ENCODE measurements around the gene POLR2B.
A peak's percentile ranks its signal among the peaks of the same experiment; 100 is the strongest.

The POLR2B gene

GRCh38 chr4:56971383-56971782 lies 7.3 kb upstream of the POLR2B start:
- peaks cover 9% of the 10 kb centered on the region for H3K36me3 ChIP-seq (ENCODE audit: control insufficient read depth, insufficient read depth, low read length)
- no CpG with 5 or more reads among the region's 2 CpGs for WGBS (ENCODE audit: extremely low coverage, insufficient coverage, low lambda C conversion rate)

GRCh38 chr4:56972389-56972788 lies 6.3 kb upstream of the POLR2B start:
- Histone ChIP-seq H4K8ac (ENCODE audit: low read depth, low read length) (no peak overlapping the region), H3K27ac (ENCODE audit: low read depth, low read length) (no peak overlapping the region), H2BK5ac (ENCODE audit: low read length) (no peak overlapping the region), H3K79me1 (ENCODE audit: low read length) (peaks cover 8% of the 10 kb centered on the region), H2AK5ac (ENCODE audit: low read length) (no peak overlapping the region), H3K56ac (ENCODE audit: low read length) (no peak overlapping the region), H3K4me2 (ENCODE audit: low read length) (no peak overlapping the region), H3K27me3 (ENCODE audit: insufficient read depth, low read length, poor library complexity) (no peaks in the 10 kb centered on the region), H2BK15ac (replicated peaks; ENCODE audit: low read depth) (no peak overlapping the region), H2BK120ac (ENCODE audit: low read depth, low read length) (no peak overlapping the region), H3K4me1 (ENCODE audit: control insufficient read depth, low read depth, low read length) (peaks cover 2% of the 10 kb centered on the region), H3K36me3 (ENCODE audit: control insufficient read depth, insufficient read depth, low read length) (peaks cover 7% of the 10 kb centered on the region), H3K4me3 (ENCODE audit: low read length) (no peak overlapping the region), H3K4ac (ENCODE audit: low read depth, low read length) (no peak overlapping the region), H3K9ac (ENCODE audit: low read length) (no peak overlapping the region), H3K18ac (ENCODE audit: low read length) (no peak overlapping the region), H3K23ac (ENCODE audit: low read length) (no peak overlapping the region), H3K79me2 (ENCODE audit: control insufficient read depth, insufficient read depth, low read length) (peaks cover 21% of the 10 kb centered on the region), H4K5ac (ENCODE audit: low read length) (no peak overlapping the region)
- no peak for DNase-seq
- WGBS (ENCODE audit: extremely low coverage, insufficient coverage, low lambda C conversion rate) = 100% methylated on average over 1 of the region's 2 CpGs

More at GRCh38 chr4:56971383-56971782, 7.3 kb upstream of the POLR2B start:
- Histone ChIP-seq H3K23ac (ENCODE audit: low read length) (no peak overlapping the region), H3K56ac (ENCODE audit: low read length) (no peak overlapping the region), H3K79me1 (ENCODE audit: low read length) (peaks cover 7% of the 10 kb centered on the region), H3K4ac (ENCODE audit: low read depth, low read length) (no peak overlapping the region), H3K79me2 (ENCODE audit: control insufficient read depth, insufficient read depth, low read length) (peaks cover 13% of the 10 kb centered on the region), H3K27ac (ENCODE audit: low read depth, low read length) (no peak overlapping the region), H3K4me1 (ENCODE audit: control insufficient read depth, low read depth, low read length) (peaks cover 2% of the 10 kb centered on the region), H4K8ac (ENCODE audit: low read depth, low read length) (no peak overlapping the region), H3K4me2 (ENCODE audit: low read length) (no peak overlapping the region), H3K4me3 (ENCODE audit: low read length) (no peak overlapping the region), H2BK120ac (ENCODE audit: low read depth, low read length) (no peak overlapping the region), H2AK5ac (ENCODE audit: low read length) (no peak overlapping the region), H4K5ac (ENCODE audit: low read length) (no peak overlapping the region), H3K18ac (ENCODE audit: low read length) (no peak overlapping the region), H2BK5ac (ENCODE audit: low read length) (no peak overlapping the region), H2BK15ac (replicated peaks; ENCODE audit: low read depth) (no peak overlapping the region), H3K9ac (ENCODE audit: low read length) (no peak overlapping the region), H3K27me3 (ENCODE audit: insufficient read depth, low read length, poor library complexity) (no peaks in the 10 kb centered on the region)
- DNase-seq = no peak

- H3K36me3 ChIP-seq (ENCODE audit: control insufficient read depth, insufficient read depth, low read length) = peaks cover 7% of the 10 kb centered on the region
- no peak for DNase-seq
- peaks cover 21% of the 10 kb centered on the region for H3K79me2 ChIP-seq (ENCODE audit: control insufficient read depth, insufficient read depth, low read length)
These were observed 5.9 kb upstream of the POLR2B start for GRCh38 chr4:56972809-56973208.

GRCh38 chr4:56973336-56973735 lies 5.4 kb upstream of the POLR2B start:
- Histone ChIP-seq H3K56ac (ENCODE audit: low read length) (no peak overlapping the region), H2BK5ac (ENCODE audit: low read length) (no peak overlapping the region), H4K5ac (ENCODE audit: low read length) (no peak overlapping the region), H3K36me3 (ENCODE audit: control insufficient read depth, insufficient read depth, low read length) (peaks cover 7% of the 10 kb centered on the region), H3K18ac (ENCODE audit: low read length) (no peak overlapping the region), H3K4me2 (ENCODE audit: low read length) (no peak overlapping the region), H4K8ac (ENCODE audit: low read depth, low read length) (no peak overlapping the region), H3K27me3 (ENCODE audit: insufficient read depth, low read length, poor library complexity) (no peaks in the 10 kb centered on the region), H2AK5ac (ENCODE audit: low read length) (no peak overlapping the region), H3K9ac (ENCODE audit: low read length) (no peak overlapping the region), H3K79me2 (ENCODE audit: control insufficient read depth, insufficient read depth, low read length) (peaks cover 21% of the 10 kb centered on the region), H2BK15ac (replicated peaks; ENCODE audit: low read depth) (no peak overlapping the region), H3K27ac (ENCODE audit: low read depth, low read length) (no peak overlapping the region), H3K4me3 (ENCODE audit: low read length) (no peak overlapping the region), H3K4ac (ENCODE audit: low read depth, low read length) (no peak overlapping the region), H3K4me1 (ENCODE audit: control insufficient read depth, low read depth, low read length) (peaks cover 2% of the 10 kb centered on the region), H3K79me1 (ENCODE audit: low read length) (peaks cover 8% of the 10 kb centered on the region), H2BK120ac (ENCODE audit: low read depth, low read length) (no peak overlapping the region), H3K23ac (ENCODE audit: low read length) (no peak overlapping the region)
- WGBS (ENCODE audit: extremely low coverage, insufficient coverage, low lambda C conversion rate) = no CpG with 5 or more reads among the region's 3 CpGs
- DNase-seq = no peak

More at GRCh38 chr4:56972809-56973208, 5.9 kb upstream of the POLR2B start:
- peaks cover 8% of the 10 kb centered on the region for H3K79me1 ChIP-seq (ENCODE audit: low read length)
- H3K23ac ChIP-seq (ENCODE audit: low read length) = no peak overlapping the region
- H3K9ac ChIP-seq (ENCODE audit: low read length) = no peak overlapping the region
- H4K5ac ChIP-seq (ENCODE audit: low read length) = no peak overlapping the region
- no peak overlapping the region for H3K27ac ChIP-seq (ENCODE audit: low read depth, low read length)
- no peak overlapping the region for H3K4me2 ChIP-seq (ENCODE audit: low read length)
- no peak overlapping the region for H2AK5ac ChIP-seq (ENCODE audit: low read length)
- no peak overlapping the region for H3K56ac ChIP-seq (ENCODE audit: low read length)
- no peak overlapping the region for H3K4ac ChIP-seq (ENCODE audit: low read depth, low read length)
- no peak overlapping the region for H2BK5ac ChIP-seq (ENCODE audit: low read length)
- H3K18ac ChIP-seq (ENCODE audit: low read length) = no peak overlapping the region
- H3K27me3 ChIP-seq (ENCODE audit: insufficient read depth, low read length, poor library complexity) = no peaks in the 10 kb centered on the region
- peaks cover 2% of the 10 kb centered on the region for H3K4me1 ChIP-seq (ENCODE audit: control insufficient read depth, low read depth, low read length)
- no peak overlapping the region for H2BK15ac ChIP-seq (replicated peaks; ENCODE audit: low read depth)
- H2BK120ac ChIP-seq (ENCODE audit: low read depth, low read length) = no peak overlapping the region
- H3K4me3 ChIP-seq (ENCODE audit: low read length) = no peak overlapping the region
- no peak overlapping the region for H4K8ac ChIP-seq (ENCODE audit: low read depth, low read length)

GRCh38 chr4:56976283-56976836 lies 2.3 kb upstream of the POLR2B start:
- no peak overlapping the region for H3K27ac ChIP-seq (ENCODE audit: low read depth, low read length)
- H4K5ac ChIP-seq (ENCODE audit: low read length) = no peak overlapping the region
- H3K23ac ChIP-seq (ENCODE audit: low read length) = no peak overlapping the region
- no CpG with 5 or more reads among the region's 35 CpGs for WGBS (ENCODE audit: extremely low coverage, insufficient coverage, low lambda C conversion rate)
- H4K8ac ChIP-seq (ENCODE audit: low read depth, low read length) = no peak overlapping the region
- H3K36me3 ChIP-seq (ENCODE audit: control insufficient read depth, insufficient read depth, low read length) = peaks cover 7% of the 10 kb centered on the region
- H3K18ac ChIP-seq (ENCODE audit: low read length) = no peak overlapping the region
- peaks cover 12% of the 10 kb centered on the region for H3K79me1 ChIP-seq (ENCODE audit: low read length)
- H3K4me3 ChIP-seq (ENCODE audit: low read length) = peak overlapping the region; percentile 96
- peaks cover 2% of the 10 kb centered on the region for H3K4me1 ChIP-seq (ENCODE audit: control insufficient read depth, low read depth, low read length)
- no peak for DNase-seq
- H2BK5ac ChIP-seq (ENCODE audit: low read length) = no peak overlapping the region
- no peak overlapping the region for H2BK15ac ChIP-seq (replicated peaks; ENCODE audit: low read depth)
- H2AK5ac ChIP-seq (ENCODE audit: low read length) = no peak overlapping the region
- H3K56ac ChIP-seq (ENCODE audit: low read length) = peak overlapping the region; percentile 97
- H3K9ac ChIP-seq (ENCODE audit: low read length) = peak overlapping the region; percentile 98
- H3K27me3 ChIP-seq (ENCODE audit: insufficient read depth, low read length, poor library complexity) = no peaks in the 10 kb centered on the region
- H2BK120ac ChIP-seq (ENCODE audit: low read depth, low read length) = no peak overlapping the region
- H3K79me2 ChIP-seq (ENCODE audit: control insufficient read depth, insufficient read depth, low read length) = peaks cover 46% of the 10 kb centered on the region
- peak overlapping the region; percentile 100 for H3K4me2 ChIP-seq (ENCODE audit: low read length)
- no peak overlapping the region for H3K4ac ChIP-seq (ENCODE audit: low read depth, low read length)

- DNase-seq = peak; percentile 72
- Histone ChIP-seq H3K27ac (ENCODE audit: low read depth, low read length) (no peak overlapping the region), H3K56ac (ENCODE audit: low read length) (peak overlapping the region; percentile 97), H3K27me3 (ENCODE audit: insufficient read depth, low read length, poor library complexity) (no peaks in the 10 kb centered on the region), H3K23ac (ENCODE audit: low read length) (no peak overlapping the region), H3K36me3 (ENCODE audit: control insufficient read depth, insufficient read depth, low read length) (peaks cover 7% of the 10 kb centered on the region), H3K4me2 (ENCODE audit: low read length) (peak overlapping the region; percentile 100), H3K4me1 (ENCODE audit: control insufficient read depth, low read depth, low read length) (peaks cover 2% of the 10 kb centered on the region), H2BK5ac (ENCODE audit: low read length) (no peak overlapping the region), H4K5ac (ENCODE audit: low read length) (no peak overlapping the region), H3K79me1 (ENCODE audit: low read length) (peaks cover 12% of the 10 kb centered on the region), H4K8ac (ENCODE audit: low read depth, low read length) (no peak overlapping the region), H2BK120ac (ENCODE audit: low read depth, low read length) (no peak overlapping the region), H2AK5ac (ENCODE audit: low read length) (no peak overlapping the region), H3K79me2 (ENCODE audit: control insufficient read depth, insufficient read depth, low read length) (peaks cover 49% of the 10 kb centered on the region), H3K18ac (ENCODE audit: low read length) (no peak overlapping the region), H3K9ac (ENCODE audit: low read length) (peak overlapping the region; percentile 98), H3K4me3 (ENCODE audit: low read length) (peak overlapping the region; percentile 96), H2BK15ac (replicated peaks; ENCODE audit: low read depth) (no peak overlapping the region), H3K4ac (ENCODE audit: low read depth, low read length) (no peak overlapping the region)
- WGBS (ENCODE audit: extremely low coverage, insufficient coverage, low lambda C conversion rate) = no CpG with 5 or more reads among the region's 46 CpGs
These were observed 1.8 kb upstream of the POLR2B start for GRCh38 chr4:56976837-56977320.

Measured in mesendoderm (in vitro differentiated cells).